Lung (tissue), 12 donors: ENCODE data around the gene WDR35. TPM values are rescaled to one million over a fixed set of nuclear protein-coding genes. Genes with fewer than 3 reads are reported as not detected.
"Not testable (repeated sequence)": the region's sequence is repeated elsewhere in the genome, so short reads cannot be mapped to it uniquely, and the experiment has no call there.

ENCODE experiments used
- ATAC-seq: fragments of 200-7000 bp; cut with Tn5 transposase; one replicate; pipeline ENCODE4 v1.9.1; 2020; ENCODE audit warnings: moderate number of reproducible peaks; ENCODE audit not compliant: insufficient read depth, low FRiP score
- DNase-seq, 3 donors: peaks; one replicate each; pipeline ENCODE4 v3.0.0-alpha.2; 2013 to 2017
- H3K27ac ChIP-seq, 2 donors: one replicate each; pipeline ENCODE4 v1.5.1; 2013; ENCODE audit warnings: mild to moderate bottlenecking in 2 of 2, moderate library complexity in 2 of 2, control low read depth in 1 of 2, inconsistent platforms in 1 of 2, low read depth in 1 of 2, low read length in 1 of 2
- H3K27me3 ChIP-seq, 3 donors: one replicate each; pipeline ENCODE4 v1.5.1; 2013; ENCODE audit warnings: low read length in 2 of 3; ENCODE audit not compliant: control insufficient read depth in 3 of 3, insufficient read depth in 3 of 3
- H3K36me3 ChIP-seq, 4 donors: one replicate each; pipeline ENCODE4 v1.5.1; 2013; ENCODE audit warnings: low read length in 4 of 4, mild to moderate bottlenecking in 1 of 4, moderate library complexity in 1 of 4; ENCODE audit not compliant: control insufficient read depth in 4 of 4, insufficient read depth in 4 of 4
- H3K4me1 ChIP-seq, 5 donors: one replicate each; pipeline ENCODE4 v1.5.1; 2013; ENCODE audit warnings: low read length in 5 of 5, mild to moderate bottlenecking in 2 of 5, moderate library complexity in 1 of 5; ENCODE audit not compliant: control insufficient read depth in 5 of 5, insufficient read depth in 5 of 5
- H3K4me3 ChIP-seq: one replicate; pipeline ENCODE4 v1.5.1; 2013; ENCODE audit warnings: mild to moderate bottlenecking, control low read depth, moderate library complexity
- H3K9ac ChIP-seq, 2 donors: one replicate each; pipeline ENCODE4 v1.5.1; 2013; ENCODE audit warnings: low read length in 2 of 2, control low read depth in 1 of 2; ENCODE audit not compliant: insufficient read depth in 1 of 2
- H3K9me3 ChIP-seq, 4 donors: one replicate each; pipeline ENCODE4 v1.5.1; 2013; ENCODE audit warnings: low read length in 3 of 4, mild to moderate bottlenecking in 1 of 4, moderate library complexity in 1 of 4; ENCODE audit not compliant: control insufficient read depth in 4 of 4, insufficient read depth in 3 of 4
- CTCF ChIP-seq: IDR thresholded peaks from 2 replicates; pipeline ENCODE4 v1.5.1; 2012; ENCODE audit warnings: mild to moderate bottlenecking; ENCODE audit errors: control extremely low read depth, extremely low read depth
- WGBS, 2 donors: extraction: QIAGEN DNeasy Blood & Tissue Kit; methylation state at CpG; one replicate each; pipeline ENCODE4 v1.1.7; 2013; 5-methylcytosine and 5-hydroxymethylcytosine counted together
- polyA plus RNA-seq, 2 donors: library from polyadenylated mRNA; stranded (reverse); fragments of 200-250 nt; gene quantifications; one replicate each; pipeline ENCODE4 v1.2.1, GENCODE V29; 2013
- total RNA-seq, 2 donors: library from RNA; depleted of rRNA in 1 of 2; stranded (reverse); fragments of >200 nt in 1 of 2; gene quantifications; one replicate each; pipeline ENCODE4 v1.2.1, GENCODE V29; 2014 to 2021
- donor health status: control.
- donor health status: control.
- donor health status: Bipolar disorder and iron deficiency.
- donor health status: healthy.
- donor health status: DM: yes; HTN: yes; CAD: no.

Gene WDR35
- total and polyA plus RNA-seq, 4 donors: 2.8 to 25.9 (median 9.0) TPM

DNA sequence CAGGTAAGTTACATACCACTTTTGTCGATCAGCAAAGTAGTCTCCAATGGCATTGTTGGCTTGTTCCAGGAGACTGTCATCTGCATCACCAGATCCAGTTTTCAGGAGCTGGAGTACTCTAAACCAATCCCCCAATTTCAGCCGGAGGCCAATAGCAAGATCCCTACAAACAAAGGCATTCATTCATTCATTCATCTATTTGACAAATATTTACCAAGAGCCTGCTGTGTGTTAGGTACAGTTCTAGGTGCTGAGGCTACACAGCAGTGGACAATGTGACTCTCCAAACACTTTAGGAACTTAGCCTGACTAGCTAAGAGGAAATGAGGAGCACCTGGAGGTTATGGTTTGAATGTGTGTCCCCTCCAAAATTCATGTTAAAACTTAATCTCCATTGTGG is 53.7 kb downstream of the WDR35 start:
- Histone ChIP-seq H3K27me3 (no peaks in the 10 kb centered on the region), H3K27ac (no peak overlapping the region), H3K9ac (no peak overlapping the region), H3K4me3 (no peak overlapping the region), H3K36me3 (peaks cover 2 to 17% (median 10%) of the 10 kb centered on the region in 4 donors), H3K9me3 (no peaks in the 10 kb centered on the region), H3K4me1 (peaks cover 0 to 5% (median 4%) of the 10 kb centered on the region in 5 donors)
- ATAC-seq (no peak), DNase-seq (no peak)
- WGBS, 2 donors: 95 to 97% methylated on average over 2 of the region's 2 CpGs
- no peak for TF ChIP-seq CTCF

- 41 to 62% methylated on average over 5 of the region's 5 CpGs for WGBS, 2 donors
- H3K9me3 ChIP-seq: peaks cover 0 to 2% (median 1%) of the 10 kb centered on the region in 4 donors
- peaks cover 0 to 5% (median 4%) of the 10 kb centered on the region in 5 donors for H3K4me1 ChIP-seq
- DNase-seq (peak in 2 of 3 donors; percentile 29 to 41), ATAC-seq (peak; percentile 19)
- no peaks in the 10 kb centered on the region for H3K27me3 ChIP-seq
- H3K4me3 ChIP-seq: no peak overlapping the region
- no peak overlapping the region for H3K9ac ChIP-seq
- H3K27ac ChIP-seq: no peak overlapping the region
- TF ChIP-seq CTCF: no peak
- H3K36me3 ChIP-seq: peaks cover 8 to 24% (median 20%) of the 10 kb centered on the region in 4 donors
Measured at GRCh38 chr2:19933351-19933981, 56.4 kb downstream of the WDR35 start.

- Histone ChIP-seq H3K27me3 (no peaks in the 10 kb centered on the region), H3K9me3 (peaks cover 0 to 4% (median 2%) of the 10 kb centered on the region in 4 donors), H3K27ac (peak overlapping the region in 1 of 2 donors; percentile 21), H3K9ac (no peak overlapping the region), H3K4me3 (no peak overlapping the region), H3K4me1 (peaks cover 0 to 5% (median 4%) of the 10 kb centered on the region in 5 donors), H3K36me3 (peaks cover 8 to 26% (median 18%) of the 10 kb centered on the region in 4 donors)
- DNase-seq (no peak), ATAC-seq (no peak)
- no peak for TF ChIP-seq CTCF
- WGBS, 2 donors: 78 to 89% methylated on average over 2 of the region's 2 CpGs
Measured at GRCh38 chr2:19932928-19933327, 57.0 kb downstream of the WDR35 start.

- DNase-seq (no peak), ATAC-seq (no peak)
- Histone ChIP-seq H3K4me3 (no peak overlapping the region), H3K4me1 (peaks cover 0 to 5% (median 4%) of the 10 kb centered on the region in 5 donors), H3K27me3 (no peaks in the 10 kb centered on the region), H3K27ac (no peak overlapping the region), H3K9ac (no peak overlapping the region), H3K36me3 (peaks cover 2 to 26% (median 11%) of the 10 kb centered on the region in 4 donors), H3K9me3 (peaks cover 0 to 5% (median 3%) of the 10 kb centered on the region in 4 donors)
- TF ChIP-seq CTCF: no peak
Measured at GRCh38 chr2:19929226-19929625, 60.7 kb downstream of the WDR35 start.

GRCh38 chr2:19927816-19928215 is 62.1 kb downstream of the WDR35 start:
- H3K27ac ChIP-seq, H3K4me3 ChIP-seq, ATAC-seq, DNase-seq, H3K4me1 ChIP-seq, H3K9ac ChIP-seq, H3K9me3 ChIP-seq, H3K27me3 ChIP-seq: not testable (repeated sequence)
- WGBS, 2 donors: 88 to 95% methylated on average over 1 of the region's 1 CpG
- peaks cover 2 to 26% (median 11%) of the 10 kb centered on the region in 4 donors for H3K36me3 ChIP-seq
